ENCODE data around the gene LCN12.

LCN12 gene, protein sequence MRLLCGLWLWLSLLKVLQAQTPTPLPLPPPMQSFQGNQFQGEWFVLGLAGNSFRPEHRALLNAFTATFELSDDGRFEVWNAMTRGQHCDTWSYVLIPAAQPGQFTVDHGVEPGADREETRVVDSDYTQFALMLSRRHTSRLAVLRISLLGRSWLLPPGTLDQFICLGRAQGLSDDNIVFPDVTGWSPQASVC

DNA sequence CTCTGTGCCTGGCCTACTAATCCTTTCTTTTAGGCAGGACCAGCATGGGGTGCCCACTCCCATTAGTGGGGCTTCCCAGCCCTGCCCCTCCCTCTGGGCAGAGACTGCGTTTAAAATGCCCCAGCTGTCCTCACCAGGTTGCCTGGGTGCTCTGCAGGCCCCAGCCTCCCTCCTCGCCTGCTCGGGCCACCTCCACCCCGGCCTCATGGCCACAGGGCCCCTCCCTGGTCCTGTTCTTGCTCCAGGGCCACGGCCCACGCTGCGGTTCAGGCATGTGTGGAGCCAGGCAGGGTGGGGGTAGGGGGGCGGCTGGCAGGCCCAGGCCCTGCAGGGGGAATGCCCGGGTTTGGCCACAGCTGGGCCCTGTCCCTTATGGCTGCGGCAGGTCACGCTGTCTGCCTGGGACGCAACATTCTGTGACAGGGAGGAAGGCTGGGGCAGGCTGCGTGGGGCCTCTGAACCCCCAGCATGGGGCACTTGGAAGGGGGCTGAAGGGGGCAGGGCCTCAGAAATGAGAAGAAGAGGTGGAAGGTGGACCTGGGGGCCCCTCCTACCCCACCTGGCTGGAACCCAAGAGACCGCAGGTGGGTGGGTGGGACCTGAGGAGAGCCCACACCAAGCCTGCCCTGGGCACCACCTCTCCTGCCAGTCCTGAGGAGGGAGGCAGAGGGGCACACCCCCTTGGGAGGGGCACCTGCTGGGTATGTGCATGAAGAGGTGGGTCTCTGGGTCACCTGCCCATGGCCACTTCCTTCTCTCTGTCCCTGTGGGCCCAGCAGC lies at the start of gene LCN12:
Gene LCN12 (plus strand): TSS at position 733 of the 780 bp plus-strand sequence. CDS start 55 bp downstream, outside the sequence.
- no peak for DNase-seq (ENCODE audit: low read depth in 2 of 2)

DNA sequence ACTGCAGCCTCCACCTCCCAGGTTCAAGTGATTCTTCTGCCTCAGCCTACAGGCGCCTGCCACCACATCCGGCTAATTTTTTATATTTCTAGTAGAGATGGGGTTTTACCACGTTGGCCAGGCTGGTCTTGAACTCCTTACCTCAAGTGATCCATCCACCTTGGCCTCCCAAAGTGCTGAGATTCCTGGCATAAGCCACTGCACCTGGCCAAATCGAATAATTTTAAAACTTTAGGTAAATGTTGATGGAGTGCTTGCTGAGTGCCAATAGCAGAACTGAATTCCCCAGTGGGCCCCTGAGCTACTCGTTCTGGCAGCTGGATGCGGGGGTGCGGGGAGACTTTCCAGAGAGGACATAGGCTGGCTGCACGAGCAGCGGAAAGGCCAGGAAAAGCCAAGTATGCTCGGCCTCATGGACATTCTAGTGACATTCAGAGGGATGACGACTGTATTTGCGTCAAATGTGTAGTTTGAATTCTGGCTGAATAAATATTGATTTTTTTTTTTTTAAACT lies 49.0 kb upstream of the LCN12 start:
- no peak for DNase-seq (ENCODE audit: low read depth in 2 of 2)

DNA sequence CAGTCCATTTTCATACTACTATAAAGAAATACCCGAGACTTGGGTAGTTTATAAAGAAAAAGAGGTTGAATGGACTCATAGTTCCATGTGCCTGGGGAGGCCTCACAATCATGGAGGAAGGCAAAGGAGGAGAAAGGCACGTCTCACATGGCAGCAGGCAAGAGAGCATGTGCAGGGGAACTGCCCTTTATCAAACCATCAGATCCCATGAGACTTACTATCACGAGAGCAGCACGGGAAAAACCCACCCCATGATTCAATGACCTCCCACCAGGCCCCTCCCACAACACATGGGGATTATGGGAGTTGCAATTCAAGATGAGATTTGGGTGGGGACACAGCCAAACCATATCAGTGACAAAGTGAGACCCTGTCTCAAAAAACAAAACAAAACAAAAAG lies 45.8 kb upstream of the LCN12 start:
- DNase-seq (ENCODE audit: low read depth in 2 of 2), result no peak

DNA sequence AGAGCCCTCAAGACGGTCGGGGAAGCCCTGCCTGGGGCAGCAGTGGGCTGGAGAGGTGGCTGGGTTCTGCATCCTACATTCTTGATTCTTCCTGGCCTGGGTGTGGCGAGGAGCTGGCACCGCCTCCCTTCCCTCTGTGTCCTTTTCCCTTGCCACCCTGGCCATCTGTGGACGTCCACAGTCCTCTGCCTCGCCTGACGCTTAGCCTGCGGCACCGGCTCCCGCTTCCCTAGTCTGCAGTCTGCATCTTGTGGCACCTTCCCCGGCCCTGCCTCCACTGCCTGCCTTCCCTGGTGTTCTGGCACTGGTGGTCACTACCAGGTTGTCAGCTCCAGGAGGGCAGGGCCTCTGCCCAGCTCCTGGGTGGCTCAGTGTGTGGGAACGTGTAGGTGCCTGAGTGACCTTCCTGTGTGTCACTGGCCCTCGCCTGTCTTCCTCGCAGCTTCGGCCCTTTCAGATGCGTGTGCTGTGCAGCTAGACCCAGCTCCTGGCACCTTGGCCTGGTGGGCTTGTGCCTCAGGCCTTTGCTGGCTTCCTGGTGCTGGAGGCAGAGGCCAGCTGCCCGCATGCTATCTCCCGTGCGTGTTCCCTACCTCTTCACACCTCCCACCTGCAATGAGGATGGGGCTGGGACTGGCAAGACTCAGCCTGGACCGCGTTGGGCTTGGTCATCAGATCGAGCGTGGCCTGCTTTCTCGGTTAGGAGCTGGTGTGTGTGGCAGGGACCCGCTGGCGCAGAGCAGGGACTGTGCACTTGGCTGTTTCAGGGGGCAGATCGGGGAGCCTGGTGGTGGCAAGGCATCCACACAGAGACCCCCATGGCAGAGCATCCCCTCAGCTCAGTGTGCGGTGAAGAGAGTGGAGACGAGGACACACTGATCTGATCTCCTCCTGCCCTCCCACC lies 44.8 kb upstream of the LCN12 start:
- no peak for DNase-seq (ENCODE audit: low read depth in 2 of 2)

DNA sequence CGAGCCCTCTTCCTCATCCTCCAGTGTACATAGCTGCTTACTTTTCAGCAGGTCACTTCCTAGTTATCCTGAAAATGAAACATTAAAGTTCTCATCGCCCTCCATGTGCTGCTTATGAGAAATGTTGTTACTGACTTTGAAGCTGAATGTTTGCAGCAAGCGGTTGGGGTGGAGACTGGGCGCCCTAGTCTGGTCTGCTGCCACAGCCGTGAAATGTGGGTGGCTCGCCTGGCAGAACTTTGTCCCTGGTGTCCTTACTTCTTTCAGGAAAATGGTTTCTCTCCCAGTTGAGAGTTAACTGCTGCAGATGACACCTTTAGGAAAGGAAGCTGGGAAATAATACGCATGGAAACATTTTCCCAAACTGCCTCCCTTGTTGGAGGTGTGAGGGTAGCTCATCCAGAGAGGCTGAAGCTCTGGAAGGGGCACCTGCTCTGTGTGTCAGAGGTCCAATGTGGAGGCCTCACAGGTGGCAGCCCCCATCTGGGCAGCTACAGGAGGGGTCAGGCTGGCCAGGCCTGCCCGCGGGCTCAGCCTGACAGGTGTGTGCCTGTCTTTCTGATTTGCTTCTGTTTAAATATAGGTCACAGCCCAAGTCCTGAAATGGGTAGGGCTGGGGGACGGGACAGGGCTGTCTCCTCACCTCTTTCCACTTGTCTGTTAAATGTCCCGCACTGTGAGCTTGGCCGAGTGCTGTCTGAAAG lies 41.7 kb upstream of the LCN12 start:
- DNase-seq (ENCODE audit: low read depth in 2 of 2), result no peak

DNA sequence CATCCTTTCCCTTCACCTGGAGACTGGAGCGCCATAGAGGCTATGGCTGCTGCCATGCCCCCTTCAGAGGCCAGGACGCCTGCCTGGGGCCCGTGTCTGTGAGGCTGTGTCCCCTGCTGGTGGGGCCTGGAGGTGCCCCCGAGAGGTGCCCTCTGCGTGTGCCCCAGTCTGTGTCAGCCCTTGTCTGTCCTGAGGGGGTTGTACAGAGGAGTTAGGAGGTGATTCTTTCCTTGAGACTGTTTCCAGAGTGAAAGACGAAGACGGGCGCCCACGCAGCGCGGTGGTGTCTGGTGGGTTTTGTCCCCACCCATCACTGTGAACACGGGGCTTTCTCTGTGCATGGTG lies 41.2 kb upstream of the LCN12 start:
- no peak for DNase-seq (ENCODE audit: low read depth in 2 of 2)

DNA sequence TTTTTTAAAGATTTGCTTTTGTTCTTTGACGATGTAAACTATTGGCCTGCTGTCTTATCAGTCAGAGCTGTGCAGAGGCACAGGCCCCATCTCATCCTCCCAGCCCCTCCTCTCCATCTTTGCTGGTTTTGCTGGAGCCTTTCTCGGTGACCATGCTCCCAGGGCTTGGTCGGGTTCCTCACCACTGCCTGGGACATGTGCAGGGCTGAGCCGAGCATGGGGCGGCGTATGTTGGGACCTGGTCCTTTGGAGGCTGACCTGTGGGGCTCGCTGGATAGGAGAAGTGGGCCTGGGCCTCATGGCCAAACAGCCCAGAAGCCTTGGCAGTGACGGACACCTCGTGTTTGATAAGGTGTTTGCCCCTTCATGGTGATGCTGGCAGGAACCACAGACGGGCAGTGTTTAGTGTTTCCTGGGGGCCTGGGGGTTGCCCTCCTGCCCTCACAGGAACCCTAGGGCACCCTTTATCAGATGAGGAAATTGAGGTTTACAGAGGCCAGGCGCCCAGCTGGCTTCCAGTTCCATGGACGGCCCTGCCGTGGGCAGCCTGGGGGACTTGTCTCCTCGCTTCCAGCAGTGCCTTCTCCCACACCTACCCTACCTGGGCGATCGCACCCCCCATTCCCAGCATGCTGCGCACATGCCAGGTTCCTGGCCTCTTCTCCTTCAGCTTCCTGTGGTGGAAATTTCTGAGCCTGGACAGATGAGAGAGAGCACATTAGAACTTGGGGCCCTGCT lies 38.2 kb upstream of the LCN12 start:
- DNase-seq (ENCODE audit: low read depth in 2 of 2), result no peak

DNA sequence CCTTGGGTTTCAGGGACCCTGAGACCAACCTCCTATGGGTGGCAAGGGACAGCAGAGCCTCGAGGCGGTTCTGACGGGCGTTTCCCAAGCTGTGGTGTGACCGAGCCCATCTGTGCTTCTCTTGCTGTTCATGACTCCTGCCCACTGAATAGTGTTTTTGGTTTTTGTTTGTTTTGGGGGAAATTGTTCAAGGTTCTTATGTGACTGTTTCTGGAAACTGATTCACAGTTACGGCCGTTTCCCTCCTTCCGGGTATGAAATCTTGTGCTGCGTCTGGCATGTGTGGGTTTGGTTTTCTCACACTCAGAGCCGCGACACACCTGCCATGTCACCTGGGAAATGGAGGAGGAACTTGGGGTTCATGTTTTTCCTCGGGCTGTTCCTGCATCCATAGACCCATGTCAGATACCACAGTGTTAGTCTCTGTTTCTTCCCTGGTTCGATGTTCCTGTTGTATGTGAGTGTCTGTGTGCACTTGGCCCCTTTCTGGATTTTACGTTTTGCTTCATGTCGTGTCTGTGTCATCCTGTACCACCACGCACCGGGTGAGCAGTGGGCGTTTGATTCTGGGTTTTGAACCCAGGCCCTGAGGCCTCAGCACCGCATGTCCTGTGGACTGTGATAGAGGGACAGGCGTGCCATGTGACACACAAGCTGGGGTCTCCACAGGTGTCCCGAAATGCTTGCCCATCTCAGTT lies 36.3 kb upstream of the LCN12 start:
- DNase-seq (ENCODE audit: low read depth in 2 of 2), result no peak

DNA sequence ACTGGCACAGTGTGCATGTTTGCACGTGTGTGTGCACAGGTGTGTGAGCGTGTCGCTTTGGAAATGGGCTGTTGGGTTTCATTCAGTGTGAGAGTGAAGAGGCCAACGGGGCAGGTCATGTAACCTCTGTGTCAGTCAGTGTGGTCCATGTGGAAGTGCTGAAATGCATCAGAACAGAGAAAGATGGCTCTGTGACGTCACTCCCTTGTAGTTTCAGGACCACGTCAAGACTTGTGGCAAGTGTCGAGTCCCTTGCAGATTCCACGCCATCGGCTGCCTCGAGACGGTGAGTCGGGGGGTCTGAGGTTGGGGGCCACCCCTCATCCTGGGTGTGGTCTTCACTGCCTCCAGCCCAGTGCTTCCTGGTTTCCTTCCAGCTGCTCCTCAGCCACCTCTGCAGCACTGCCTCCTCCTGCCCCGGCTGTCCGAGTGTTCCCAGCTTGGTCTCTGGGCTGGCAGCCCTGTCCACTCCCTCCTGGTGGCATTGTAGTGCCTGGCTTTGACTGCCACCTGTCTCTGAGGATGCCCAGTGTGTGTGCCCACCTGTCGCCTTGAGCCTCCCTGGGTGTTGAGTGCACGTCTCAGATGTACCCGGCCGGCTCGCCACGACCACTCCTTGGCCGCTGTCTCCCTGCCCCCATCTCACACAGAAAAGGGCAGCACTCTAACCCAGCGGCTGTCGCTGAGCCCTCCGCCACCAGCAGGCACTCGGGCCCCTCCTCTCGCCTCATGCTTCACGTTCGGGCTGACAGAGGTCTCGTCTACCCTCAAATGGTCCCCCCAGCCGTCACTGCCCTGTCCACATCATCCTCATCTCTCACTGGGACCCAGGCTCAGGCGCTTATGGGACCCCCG lies 35.5 kb upstream of the LCN12 start:
- DNase-seq (ENCODE audit: low read depth in 2 of 2), result no peak

DNA sequence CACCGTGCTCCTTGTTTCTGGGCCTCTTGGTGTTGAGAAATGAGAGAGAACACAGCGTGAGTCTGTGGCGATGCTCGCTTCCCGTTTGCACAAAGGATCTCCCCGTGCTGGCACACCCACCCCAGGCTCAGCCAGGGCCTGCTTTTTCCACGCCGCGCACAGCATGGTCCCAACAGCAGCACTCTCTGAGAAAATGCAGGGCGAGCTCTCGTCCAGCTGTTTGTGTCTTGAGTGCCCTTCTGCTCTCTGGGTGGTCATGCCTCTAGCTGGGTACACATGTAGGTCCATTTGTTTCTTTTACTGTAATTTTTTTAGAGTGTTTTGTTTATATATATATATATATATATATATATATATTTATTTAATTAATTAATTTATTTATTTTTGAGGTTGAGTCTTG lies 34.2 kb upstream of the LCN12 start:
- no peak for DNase-seq (ENCODE audit: low read depth in 2 of 2)

DNA sequence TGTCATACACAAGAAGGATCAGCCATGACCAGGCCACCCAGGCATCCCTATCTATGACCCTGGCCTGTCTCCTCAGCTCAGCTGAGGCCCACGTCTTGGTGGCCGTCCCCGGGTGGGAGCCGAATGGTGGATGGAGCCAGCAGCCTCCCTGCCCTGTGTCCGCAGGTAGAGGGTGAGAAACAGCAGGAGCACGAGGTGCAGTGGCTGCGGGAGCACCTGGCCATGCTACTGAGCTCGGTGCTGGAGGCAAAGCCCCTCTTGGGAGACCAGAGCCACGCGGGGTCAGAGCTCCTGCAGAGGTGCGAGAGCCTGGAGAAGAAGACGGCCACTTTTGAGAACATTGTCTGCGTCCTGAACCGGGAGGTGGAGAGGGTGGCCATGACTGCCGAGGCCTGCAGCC lies 32.0 kb upstream of the LCN12 start:
- no peak for DNase-seq (ENCODE audit: low read depth in 2 of 2)

DNA sequence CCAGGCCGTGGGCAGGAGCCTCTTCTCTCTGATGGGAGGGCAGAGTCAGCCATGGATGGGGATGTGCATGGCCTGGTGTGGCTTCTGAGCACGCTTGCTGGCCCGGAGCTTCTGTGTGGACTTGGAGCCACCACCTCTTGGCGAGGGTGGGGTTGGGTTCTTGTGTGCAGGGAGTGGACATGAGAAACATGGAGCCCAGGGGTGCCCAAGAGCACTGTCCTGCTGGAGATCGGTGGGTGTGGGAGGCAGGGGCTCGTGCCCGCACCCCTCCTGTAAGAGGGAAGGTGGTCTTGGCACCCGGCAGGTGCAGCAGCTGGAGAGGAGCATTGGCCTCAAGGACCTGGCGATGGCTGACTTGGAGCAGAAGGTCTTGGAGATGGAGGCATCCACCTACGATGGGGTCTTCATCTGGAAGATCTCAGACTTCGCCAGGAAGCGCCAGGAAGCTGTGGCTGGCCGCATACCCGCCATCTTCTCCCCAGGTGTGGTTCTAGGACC lies 31.3 kb upstream of the LCN12 start:
- no peak for DNase-seq (ENCODE audit: low read depth in 2 of 2)

DNA sequence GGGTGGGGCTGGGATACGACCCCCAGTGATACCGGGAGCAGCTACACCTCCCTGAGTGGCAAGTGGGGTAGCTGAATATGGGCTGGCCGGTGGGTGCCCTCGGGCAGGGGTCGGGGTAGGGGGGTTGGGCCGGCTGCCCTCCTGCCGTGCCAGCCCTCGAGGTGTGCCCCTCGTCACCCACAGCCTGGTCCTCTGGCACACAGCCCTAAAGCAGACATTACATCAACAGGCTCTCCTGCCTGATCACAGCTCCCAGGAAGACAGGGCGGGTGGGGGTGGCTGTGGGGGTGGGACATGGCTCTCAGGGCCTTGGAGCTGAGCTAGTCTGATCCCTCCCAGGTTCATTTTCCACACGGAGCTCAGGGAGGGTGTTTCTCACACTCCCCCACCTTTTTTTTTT lies 30.8 kb upstream of the LCN12 start:
- no peak for DNase-seq (ENCODE audit: low read depth in 2 of 2)

DNA sequence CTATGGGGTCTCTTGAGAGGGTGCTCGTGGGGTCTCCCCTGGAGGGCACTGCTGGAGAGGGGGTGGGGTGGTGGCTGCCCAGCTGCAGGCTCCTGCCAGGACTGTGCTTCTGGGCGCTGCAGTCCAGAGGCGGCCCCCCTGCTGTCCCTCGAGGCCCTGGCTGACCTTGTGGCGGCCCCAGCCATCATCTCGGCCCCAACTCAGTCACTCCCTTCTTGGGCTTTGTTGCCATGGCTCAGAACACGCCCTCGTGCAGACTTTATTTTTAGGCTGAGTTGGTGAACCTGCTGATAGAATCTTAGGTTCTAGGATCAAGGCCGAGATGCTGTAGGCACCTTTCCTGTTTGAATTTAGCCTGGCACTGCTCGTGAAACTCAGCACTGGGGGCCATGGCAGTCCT lies 30.4 kb upstream of the LCN12 start:
- DNase-seq (ENCODE audit: low read depth in 2 of 2), result no peak

DNA sequence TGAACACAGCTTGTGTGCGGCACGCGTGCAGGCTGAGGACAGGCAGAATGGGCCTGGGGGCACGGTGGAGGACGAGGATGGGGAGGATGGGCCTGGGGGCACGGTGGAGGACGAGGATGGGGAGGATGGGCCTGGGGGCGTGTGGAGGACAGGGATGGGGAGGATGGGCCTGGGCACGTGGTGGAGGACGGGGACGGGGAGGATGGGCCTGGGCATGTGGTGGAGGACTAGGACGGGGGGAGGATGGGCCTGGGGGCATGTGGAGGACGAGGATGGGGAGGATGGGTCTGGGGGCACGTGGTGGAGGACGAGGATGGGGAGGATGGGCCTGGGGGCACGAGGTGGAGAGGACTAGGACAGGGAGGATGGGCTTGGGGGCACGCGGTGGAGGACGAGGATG lies 29.5 kb upstream of the LCN12 start:
- no peak for DNase-seq (ENCODE audit: low read depth in 2 of 2)

DNA sequence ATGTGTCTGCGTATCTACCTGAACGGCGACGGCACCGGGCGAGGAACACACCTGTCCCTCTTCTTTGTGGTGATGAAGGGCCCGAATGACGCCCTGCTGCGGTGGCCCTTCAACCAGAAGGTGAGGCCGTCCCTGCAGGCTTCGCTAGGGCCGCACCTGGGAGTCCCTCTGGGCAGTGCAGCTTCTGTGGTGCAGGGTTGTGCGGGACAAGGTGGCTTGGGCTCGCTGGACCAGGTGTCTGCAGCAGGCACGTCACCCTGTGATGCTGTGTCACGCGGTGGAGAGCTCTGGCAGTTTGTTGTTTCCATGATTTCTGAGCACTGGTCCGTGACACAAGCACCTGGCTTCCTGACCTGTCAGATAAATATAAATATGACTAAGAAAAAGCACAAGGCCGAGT lies 28.2 kb upstream of the LCN12 start:
- DNase-seq (ENCODE audit: low read depth in 2 of 2), result no peak

DNA sequence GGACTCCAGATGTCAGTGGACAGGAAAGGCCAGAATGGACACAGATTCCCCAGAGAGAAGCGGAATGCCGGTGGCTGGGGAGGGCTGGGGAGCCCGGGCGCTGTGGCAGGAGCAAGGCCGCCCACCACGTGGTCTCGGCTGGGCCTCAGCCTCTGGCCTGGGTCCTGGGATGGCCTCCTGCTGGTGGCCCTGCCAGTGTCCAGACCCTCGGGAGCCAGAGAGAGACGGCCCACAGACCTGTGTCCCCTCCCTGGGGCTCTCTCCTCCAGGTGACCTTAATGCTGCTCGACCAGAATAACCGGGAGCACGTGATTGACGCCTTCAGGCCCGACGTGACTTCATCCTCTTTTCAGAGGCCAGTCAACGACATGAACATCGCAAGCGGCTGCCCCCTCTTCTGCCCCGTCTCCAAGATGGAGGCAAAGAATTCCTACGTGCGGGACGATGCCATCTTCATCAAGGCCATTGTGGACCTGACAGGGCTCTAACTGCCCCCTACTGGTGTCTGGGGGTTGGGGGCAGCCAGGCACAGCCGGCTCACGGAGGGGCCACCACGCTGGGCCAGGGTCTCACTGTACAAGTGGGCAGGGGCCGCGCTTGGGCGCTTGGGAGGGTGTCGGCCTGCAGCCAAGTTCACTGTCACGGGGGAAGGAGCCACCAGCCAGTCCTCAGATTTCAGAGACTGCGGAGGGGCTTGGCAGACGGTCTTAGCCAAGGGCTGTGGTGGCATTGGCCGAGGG lies 26.5 kb upstream of the LCN12 start:
- DNase-seq (ENCODE audit: low read depth in 2 of 2), result no peak

DNA sequence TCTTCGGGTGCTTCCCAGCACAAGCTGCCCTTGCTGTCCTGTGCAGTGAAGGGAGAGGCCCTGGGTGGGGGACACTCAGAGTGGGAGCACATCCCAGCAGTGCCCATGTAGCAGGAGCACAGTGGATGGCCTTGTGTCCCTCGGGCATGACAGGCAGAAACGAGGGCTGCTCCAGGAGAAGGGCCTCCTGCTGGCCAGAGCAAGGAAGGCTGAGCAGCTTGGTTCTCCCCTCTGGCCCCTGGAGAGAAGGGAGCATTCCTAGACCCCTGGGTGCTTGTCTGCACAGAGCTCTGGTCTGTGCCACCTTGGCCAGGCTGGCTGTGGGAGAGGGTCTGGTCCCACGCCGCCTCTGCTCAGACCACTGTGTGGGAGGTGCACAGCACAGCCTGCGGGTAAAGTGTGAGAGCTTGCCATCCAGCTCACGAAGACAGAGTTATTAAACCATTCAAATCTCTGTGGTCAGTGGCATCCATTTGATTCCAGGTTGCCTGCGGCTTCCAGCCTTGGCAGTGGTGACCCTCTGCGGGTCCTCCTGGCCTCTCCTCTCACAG lies 25.8 kb upstream of the LCN12 start:
- no peak for DNase-seq (ENCODE audit: low read depth in 2 of 2)
